Stimulated activated CD4-positive, alpha-beta T cell treated with anti-CD3 and anti-CD28 coated beads, Interleukin-12 subunit alpha, Interleukin-12 subunit beta, amount 100 ng/mL, for 48 hours (primary cell): Measurements from ENCODE around the gene SMAD5.

Experiments
- DNase-seq, 3 donors: peaks; one replicate each; pipeline ENCODE4 v3.0.0-alpha.2; 2020; ENCODE audit warnings: low read depth in 2 of 3, low spot score in 1 of 3

The SMAD5 gene

DNA sequence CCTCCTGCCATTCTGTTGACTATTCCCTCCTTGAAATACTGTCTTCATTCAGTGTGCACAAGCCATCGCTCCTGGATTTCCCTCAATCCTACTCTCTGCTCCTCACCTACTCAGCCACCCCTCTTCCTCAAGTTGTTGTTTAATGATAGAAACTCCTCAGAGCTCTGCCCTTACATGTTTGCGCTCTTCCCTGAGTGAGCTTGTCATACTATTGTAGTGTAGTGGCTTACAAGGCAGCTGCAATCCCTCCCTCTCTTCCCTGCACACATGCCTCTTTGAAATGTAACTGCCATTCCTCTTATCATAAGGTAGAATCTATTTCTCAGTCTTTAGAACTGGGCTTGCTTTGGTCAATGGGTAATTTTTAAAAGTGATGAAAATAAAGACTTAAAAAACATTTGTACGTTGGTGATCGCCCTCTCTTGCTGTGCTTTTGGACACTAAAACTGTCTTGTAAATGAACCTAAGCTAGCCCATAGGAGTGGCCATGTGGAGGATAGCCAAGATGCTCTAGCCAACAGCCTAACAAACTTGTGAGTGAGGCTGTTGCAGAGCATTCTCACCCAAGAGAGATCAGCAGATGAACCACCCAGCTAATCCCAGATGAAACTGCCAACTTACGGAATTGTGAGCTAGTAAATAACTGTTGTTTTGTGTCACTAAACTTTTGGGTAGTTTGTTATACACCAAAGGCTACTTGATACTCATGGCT lies 18.1 kb upstream of the SMAD5 start:
- DNase-seq, result no peak

DNA sequence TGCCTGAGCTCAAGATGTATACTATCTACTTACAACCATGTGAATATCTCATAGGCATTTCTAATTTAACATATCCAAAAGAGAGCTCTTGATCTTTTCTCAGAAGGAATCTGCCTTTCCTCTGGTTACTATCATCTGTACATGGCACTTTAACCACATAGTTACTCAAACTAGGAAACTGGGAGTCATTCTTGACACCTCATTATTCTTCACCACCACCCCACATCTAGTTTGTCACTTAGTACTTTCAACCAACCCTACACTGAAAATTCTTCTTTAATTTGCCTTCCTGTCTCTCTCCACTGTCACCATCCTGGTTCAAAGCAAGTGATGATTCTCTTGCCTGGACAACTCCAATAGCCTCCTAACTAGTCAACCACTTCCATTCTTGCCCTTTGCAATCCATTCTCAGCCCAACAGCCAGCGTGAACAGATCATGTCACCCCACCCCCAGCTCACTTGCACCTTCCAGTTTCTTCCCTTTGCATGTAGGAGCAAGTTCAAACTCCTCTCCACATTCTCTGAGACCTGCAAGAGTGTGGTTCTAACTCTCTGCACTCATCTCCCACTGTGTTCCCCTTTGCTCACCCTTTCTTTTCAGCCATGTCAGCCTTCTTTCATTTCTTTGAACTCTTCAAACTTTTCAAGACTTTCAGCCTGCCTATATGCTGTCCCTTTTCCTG lies 17.3 kb upstream of the SMAD5 start:
- DNase-seq, result no peak

DNA sequence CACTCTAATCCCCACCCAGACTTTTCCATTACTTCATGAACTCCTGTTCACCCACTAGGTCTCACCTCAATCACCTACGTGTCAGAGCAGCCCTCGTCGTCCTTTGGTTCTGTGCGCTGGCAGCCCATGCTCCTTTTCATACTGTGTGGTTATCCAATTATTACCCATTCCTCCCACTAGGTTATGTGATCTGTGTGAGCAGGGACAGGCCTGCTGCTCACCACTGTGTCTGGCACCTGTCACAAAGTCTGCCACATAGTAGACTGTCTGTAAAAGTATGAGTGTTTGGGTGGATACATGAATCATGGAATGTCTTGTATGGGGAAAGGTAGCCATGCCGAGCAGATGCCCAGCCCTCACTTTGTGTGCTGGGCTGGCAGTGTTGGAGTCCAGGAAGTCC lies 12.1 kb upstream of the SMAD5 start:
- DNase-seq, result no peak

DNA sequence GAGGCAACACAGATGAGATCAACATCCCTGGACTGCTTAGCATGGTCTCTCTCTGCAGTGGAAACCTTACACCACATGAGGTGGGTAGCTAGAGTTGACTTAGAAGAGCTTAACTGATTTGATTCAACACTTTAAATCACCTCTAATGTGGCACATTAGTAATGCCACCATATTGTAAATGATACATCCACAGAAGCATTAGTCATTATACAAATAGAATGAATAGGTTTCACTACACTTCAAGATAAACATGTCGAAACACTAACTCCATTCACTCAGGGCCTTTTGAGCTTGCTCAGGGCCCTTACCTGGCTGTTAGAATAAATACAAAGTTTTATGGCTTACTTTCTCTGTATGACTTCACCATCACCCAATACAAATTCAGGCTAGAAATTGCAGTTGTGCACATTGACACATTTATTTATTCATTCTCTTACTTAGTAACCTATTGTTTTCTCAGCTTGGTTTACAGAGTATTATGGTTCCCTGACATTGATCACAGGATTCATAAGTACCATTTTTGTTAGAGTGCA lies 9.3 kb upstream of the SMAD5 start:
- no peak for DNase-seq

DNA sequence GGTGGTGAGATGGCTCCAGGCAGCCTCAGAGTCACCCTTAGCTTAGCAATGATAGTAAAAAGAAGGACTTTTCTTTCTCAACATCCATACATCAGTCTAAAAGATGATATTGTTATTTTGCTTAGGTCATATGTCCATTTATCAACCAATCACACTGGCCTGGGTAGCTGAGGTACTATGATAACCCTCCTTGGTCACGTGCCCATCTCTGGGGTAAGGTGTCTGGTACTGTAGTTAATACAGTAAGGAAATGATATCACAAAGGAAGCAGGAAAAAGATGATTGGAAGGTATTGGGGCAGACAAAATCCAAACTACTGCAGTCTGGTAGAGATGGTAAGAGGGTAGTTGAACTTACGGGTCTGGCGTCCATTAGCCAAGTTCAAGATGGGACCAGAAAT lies 5.1 kb upstream of the SMAD5 start:
- DNase-seq, result no peak

DNA sequence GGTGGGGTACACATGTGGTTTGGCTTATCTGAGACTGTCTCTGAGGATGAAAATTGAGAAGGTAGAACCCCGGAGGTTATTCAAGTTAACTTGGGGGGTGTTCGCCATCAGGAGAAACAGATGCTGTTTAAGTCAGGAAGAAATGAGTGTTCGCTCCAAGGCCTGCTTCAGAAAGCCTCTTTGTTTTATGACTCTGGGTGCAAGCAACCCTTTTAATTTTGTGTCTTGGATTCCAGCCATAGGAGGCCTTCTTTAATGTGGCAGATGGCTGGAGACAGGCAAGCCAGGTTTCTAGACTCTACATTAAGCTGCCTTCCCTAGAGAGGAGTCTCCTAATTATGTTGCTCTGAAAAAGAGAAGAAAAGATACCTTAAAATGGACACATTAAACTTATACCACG lies 4.2 kb upstream of the SMAD5 start:
- DNase-seq, result no peak

DNA sequence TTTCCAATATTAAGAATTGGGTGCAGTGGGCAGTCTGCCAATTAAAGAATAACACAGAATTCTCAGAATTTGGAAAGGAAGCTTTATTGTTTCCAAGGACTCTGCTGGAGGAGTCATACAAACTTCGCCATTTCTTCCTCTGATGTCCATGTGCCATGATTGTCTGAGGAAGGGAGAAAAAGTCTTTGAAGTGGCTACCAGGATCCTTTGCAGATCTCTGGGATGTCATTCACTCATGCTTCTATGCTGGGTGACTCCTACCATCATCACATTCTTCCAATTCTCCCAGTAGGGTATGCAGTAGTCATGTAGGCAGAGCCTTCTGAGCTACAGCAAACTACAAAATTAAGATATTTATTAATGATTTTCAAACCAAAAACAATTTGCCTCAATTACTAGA lies 3.2 kb upstream of the SMAD5 start:
- DNase-seq, result no peak

DNA sequence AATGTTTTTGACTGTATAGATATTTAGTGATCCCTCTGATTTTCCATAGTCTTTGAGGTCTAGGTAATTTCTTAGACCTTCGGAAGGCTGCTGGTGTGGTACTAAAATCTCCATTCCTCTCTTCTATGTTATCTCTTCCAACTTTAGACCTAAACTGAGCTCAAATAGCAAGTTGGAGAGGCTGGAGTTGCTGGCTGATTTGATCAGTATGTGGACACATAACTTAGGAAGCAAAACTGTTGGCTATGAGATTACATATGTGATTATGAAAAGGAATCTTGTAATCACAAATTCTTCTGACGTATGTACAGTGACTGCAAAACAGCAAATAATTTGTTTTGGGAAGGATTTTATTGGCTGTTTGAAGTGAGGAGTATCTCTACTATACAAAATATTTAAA lies 2.1 kb upstream of the SMAD5 start:
- DNase-seq, result no peak

DNA sequence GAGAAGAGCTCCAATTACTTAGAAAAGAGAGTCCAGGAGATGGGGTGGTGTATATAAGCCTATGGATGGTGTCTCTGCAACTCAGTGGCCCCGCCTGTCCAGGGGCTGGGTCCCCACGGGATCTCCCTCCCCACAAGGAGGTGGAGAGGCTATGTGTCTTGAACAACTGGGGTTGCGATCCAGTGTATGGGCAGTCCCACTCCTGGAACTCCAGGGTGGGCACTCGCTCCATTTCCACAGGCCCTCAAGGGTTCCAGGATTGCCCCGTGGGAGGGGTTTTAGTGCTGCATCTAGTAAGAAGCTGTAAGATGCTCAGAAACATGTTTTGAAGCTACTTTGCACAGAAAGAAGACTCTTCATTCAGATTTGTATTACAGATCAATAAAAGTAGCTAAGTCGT lies 558 bp upstream of the SMAD5 start:
- DNase-seq, result no peak

DNA sequence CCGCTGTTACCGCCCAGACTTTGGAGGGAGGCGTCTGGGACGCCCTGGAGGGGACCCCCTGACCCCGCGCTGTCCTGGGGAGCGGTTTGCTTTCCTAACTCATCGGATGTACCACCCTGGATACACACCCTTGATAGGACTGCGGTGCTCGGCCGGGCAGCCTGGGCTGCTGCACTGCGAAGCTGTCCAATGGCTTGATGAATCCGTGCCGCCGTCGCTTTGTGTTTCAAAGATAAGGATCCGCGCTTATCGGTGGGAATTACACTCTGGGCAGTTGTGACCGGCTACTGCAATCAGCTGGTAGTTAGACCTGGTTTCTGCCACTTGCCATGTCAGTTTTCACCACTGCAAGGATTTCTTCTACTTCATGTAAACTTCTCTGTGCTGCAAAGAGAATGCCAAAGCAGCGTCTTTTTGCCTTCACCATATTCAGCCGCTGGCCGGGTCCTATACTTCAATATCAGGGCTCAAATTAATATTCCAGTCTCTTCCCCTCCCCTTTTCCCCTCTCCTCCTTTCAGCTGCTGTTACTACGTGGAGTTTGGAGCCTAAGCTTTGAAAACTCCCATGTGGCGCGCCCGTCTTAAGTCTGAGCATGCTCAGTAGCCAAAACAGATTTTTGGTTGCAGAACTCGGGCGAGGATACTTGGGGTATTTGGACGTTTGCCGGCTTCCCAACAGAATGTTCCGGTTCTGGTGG lies 727 bp downstream of the SMAD5 start:
- no peak for DNase-seq

DNA sequence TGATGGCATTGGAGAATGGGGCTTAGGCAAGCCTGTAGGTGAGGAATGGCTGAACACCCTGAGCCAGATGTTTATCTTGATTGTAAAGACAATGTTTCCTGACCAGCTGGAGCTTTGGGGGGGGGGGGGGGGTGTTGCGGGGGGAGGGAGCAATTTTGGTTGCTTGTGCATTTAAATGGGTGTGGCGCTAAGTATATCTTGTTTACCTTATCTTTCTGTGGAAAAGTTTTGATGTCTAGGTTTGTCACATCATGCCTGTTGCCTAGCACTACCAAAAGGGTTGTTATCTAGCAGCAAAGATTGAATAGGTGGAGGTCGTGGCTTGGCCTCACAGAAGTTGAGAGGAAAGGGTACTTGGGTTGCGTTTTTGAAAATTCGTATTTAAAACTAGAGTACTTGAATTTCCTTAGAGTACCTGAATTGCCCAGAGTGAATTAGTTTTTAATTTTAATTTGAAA lies 1.3 kb downstream of the SMAD5 start:
- DNase-seq, result no peak

DNA sequence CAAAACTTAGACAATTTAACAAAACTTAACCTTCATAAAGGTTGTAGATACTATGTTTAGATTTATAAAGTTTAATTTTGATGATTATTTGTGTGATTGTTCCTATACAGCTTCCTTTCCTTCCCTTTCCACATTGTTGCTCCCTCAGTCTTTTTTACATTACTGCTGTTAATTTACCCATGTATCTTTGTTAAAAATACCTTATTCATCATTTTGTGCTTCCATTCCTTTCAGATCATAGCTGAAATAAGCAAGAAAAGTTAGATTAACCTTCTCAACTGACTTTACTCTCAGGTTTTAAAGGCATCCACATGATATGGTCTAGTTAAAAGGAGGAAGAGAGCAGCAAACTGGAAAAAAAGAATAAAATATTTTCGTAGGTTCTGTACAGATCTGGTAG lies 2.0 kb downstream of the SMAD5 start:
- DNase-seq, result no peak

DNA sequence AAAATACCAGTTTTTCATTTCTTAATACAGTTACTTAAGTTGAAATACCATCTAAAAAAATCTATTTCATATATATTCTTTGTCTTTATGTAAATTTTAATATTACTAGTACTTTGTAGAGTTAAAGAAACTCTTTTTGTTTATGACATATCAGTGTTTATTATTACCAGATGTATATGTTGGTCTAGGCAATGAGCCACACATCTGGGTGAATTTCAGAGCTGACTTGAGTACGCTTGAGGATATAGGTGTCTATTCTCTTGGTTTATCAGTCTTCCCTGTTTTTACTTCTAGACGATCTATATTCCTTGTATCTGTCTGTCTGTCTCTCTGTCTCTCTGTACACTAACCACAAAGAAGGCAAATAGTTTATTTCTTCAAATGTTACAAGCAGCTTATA lies 2.9 kb downstream of the SMAD5 start:
- DNase-seq, result no peak

DNA sequence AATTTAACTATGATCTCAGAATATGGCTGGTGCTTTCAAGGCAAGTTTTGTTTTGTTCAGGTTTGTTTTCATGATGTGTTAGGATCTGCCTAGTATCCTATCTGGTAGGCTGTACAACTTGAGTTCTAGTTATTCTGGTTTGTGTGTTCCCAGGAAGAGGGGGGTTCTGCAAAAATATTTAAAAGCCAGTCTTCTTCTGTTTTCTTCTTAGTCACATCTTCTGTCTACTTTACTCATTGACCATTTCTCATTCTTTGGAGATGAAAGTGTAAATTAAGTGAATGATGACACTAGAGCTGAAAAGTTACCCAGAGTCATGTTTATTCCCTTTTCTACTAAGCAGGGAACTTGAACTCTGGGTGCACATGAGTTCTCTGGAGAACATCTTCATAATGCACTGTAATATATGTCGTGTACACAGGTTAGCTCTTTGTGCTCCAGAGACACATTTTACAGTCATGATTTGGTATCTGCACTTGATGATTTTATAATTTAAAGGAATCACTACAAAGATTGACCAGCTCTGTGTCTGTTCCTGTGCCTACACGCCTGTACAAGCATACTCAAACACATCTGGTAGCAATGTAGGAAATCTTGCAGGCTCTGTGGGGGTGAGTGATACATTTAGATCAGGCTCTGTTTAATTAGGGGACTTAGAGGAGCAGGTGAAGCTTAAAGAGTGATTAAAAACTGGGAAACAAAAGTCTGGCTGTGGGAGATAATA lies 5.0 kb downstream of the SMAD5 start:
- DNase-seq, result no peak

DNA sequence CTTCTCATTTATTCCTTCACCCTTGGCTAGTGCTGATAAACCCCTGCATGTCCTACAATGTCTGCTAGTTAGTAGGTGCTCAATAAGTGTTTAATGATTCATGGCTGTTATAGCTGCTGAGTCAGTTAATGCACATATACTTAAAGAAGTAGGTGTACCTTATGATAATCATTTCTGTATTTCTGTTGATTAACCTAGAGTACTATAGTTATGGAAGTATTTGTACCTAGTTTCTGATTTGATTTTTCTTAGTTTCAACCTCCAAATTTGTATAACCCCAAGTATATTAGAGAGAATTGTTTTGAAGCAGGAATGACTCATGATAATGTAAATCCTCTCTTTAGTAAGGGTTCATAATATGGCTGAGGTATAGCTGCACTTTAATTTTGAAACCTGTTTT lies 8.9 kb downstream of the SMAD5 start:
- DNase-seq, result no peak

DNA sequence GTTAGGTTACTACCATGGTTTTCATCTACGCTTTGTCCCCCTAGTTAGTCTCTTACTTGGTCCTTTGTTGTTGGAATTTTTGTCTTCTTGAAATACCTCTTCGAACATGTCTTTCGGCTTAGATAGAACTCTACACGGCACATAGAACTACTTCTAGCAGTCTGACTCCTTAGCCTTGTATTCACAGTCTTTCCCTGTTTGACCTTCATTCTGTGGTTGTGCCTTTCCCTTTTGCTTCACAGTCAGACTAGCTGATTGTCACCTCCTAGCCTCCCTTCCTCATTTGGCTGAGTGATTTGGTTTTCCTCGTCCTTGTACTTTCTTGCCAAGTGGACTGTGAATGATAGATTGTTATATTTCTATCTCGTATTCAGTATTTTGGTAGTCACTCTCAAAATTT lies 10.7 kb downstream of the SMAD5 start:
- DNase-seq, result no peak

DNA sequence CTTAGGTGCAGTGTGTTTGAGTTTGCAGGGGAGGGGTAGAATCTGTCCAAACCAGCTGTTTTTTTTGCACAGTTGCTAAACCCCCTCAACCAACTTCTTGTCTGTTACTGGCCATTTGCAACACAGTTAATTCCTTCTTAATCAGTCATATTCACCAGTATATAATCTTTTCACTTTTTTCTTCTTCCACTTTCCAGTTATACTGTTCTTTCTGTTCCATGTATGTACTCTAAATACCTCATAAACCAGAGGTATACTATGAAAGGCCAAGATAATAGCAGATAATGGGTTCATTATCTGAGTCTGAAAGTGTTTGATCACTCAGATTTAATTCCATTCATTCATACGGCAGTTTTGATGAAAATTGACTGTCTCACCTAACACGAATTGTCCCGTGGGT lies 11.1 kb downstream of the SMAD5 start:
- DNase-seq, result no peak

DNA sequence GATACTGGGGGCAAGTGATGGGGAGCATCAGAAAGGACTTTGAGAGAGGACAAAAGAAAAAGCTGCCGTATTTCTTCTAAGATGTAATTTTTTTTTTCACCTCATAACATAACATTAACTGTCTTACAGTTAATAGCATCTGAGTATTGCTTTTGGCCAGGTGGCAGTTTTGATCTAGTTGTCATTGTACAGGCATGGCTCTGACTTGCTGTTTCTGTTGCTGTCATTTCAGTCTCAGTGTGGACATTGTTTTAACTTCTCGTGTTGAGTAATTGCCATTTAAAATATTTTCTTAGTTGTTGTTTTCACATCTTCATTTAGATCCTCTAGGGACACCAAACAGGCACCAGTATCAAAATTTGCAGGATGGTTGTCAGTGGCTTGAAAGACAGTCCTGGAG lies 12.4 kb downstream of the SMAD5 start:
- DNase-seq, result no peak

DNA sequence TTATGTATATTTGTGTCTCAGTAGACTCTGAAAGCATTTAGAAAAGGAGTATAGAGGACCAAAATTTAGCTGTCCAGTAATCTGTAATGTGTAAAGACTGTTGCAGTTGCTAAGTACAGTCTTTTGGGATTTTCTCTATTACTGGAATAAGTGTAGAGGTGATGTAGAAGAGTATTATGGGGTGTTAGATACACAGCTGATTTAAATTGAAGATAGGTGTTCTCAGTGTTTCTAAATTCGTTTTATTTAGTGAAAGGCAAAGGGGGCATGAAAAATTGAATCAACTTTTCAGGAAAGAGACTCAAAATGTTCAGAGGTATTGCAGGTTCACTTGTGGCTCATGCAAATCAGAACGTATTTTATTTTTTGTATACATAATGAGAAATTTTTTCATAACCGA lies 13.6 kb downstream of the SMAD5 start:
- DNase-seq, result no peak

DNA sequence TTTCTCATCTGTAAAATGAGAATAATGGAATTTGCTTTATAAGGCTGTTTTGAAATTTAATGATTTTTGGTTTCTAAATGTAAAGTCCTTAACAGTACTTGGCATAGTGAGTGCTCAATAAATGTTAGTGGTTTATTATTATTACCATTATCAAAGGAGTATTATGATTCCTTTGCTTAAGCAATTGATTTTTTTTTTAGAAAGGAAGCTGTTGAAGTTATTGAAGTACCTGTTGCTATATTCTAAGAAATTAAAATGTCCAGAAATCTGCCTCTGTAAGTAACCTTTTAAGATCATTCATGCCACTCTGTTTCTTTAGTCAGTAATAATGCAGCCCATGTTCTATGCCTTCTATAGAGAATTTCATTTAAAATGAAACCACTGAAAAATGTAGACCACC lies 15.0 kb downstream of the SMAD5 start:
- DNase-seq, result no peak

DNA sequence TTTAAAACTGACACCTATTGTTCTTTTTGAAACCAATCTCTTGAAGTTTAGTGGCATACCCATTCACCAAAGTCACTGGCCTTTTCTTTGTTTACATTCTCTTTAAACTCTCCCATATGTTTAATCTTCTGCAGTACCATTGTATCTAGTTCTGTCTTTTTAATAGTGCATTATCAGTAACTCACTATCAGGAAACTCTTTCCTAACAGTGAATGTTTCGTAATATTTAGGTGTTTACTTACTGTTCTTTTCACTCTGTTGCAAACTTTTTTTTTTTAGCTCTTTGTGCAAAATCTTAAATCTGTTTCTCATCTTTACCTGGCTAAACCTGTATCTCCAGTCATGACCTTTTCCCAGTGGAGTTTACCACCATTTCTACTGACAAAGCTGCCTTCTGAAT lies 17.2 kb downstream of the SMAD5 start:
- DNase-seq, result no peak
